Raji (cell line): ENCODE results near the gene CD8A.

Source experiments
- POLR2A ChIP-seq: IDR thresholded peaks from 2 replicates; pipeline ENCODE4 v1.6.1; 2011; ENCODE audit warnings: low read depth, low read length, control low read depth; ENCODE audit not compliant: insufficient read depth

CD8A gene

DNA sequence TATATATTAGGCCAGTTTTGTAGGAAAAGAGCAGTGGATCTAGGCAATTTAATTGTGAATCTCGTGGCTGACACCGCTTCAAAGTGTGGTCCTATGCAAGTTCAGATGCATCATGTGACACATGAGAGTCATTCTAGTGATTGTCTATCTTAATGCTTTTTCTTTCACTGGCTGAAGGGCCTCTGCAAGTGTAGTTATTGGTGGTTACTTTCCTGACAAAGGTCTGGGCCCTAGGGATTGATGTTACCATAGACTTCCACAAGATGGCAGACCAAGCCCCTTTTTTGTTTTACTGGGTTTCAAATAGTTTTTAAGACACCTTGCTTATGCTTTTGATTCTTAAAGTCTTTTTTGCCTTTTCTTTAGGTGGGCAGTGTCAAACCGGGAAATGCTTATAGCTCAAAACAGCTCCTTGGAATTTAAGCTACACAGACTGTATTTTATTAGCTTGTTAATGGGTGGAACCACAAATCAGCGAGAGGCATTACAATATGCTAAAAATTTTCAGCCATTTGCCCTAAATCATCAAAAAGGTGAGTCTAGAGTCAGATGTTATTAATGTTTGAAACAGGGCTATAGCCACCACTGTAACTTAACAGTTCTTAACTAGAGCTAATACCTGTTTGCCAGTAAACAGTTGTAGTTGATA lies 25.9 kb downstream of the CD8A start:
- no peak for TF ChIP-seq POLR2A

DNA sequence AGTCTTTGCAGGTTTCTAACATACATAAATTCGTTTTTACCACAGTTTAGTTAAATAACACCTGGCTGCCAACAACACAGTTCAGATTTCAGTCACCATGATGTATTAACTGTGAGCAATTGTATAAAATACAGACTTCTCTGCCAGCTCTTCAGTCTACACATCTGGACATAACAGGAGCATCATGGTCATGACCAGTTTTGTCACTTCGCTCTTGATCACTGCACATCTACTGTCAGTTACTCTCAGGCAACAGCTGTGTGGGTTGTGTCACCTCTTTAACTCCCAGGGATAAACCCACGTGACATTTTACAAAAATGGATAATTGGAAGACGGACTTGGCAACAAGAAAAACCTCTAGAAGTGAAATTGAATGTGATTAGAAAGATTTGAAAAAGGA lies 30.3 kb downstream of the CD8A start:
- no peak for TF ChIP-seq POLR2A

DNA sequence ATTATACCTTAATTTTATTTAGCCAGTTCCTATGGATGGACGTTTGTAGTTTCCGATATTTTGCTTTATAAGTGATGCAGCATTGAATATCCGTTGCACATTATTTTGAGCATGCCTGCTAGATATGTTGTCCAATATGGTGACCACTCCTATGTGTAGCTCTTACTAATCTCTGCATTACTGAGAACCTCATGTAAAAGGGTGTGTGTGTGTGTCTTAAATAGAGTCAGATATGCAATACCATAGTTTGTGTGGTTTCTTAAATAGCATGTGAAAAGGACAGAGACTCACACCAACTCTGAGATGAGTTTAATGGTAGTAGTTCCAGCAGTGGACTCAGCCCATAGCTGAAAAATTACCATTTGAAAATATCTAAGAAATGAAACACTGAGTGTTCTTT lies 32.3 kb downstream of the CD8A start:
- no peak for TF ChIP-seq POLR2A

DNA sequence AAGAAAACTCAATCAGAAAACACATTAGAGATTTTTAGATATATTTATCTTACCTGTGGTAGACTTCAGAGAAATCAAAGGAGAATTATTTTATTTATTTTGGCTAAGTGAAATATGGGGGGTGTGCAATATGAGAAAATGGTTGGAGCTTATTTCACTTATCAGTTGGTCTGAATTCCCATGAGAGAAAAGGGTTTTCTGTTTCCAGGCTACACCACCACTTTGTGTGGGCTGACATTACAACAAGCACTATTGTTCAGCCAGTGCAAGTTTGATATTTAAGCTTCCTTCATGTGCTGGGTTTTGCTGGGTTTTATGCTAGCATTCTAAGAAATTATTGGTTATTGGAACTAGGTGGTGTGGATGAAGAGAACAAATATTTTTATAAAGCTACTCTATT lies 37.1 kb downstream of the CD8A start:
- no peak for TF ChIP-seq POLR2A

DNA sequence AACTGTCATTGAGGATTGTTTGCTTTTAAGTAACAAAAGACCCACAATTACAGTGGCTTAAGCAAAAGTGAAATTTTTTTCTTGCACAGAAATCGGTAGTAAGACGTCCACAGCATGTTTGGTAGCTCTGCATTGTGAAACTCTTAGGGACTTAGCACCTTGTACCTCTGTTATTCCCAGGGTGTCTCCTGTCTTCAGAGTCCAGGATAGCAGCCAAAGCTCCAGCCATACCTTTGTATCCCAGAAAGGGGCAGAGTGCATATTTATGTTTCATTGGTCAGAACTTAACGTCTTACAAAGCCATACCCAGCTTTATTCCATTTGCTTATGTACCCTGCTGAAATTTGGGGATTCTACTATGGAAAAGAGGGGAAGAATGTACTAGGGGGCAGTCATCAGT lies 37.8 kb downstream of the CD8A start:
- TF ChIP-seq POLR2A, result no peak

DNA sequence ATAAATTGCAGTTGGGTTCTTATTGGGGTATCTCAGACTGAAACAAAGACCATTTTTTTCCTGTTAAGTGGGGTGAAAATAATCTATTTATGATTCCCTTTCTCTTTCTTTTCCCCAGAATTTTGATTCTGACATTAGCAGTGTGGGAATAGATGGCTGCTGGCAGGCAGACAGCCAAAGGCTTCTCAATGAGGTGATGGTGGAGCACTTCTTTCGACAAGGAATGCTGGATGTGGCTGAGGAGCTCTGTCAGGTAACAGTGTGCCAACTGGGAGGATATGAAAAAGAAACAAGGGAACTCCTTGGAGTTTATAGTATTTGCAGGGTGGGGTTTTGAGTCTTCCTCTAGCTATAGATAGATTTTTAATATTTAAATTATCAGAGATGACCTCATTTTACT lies 38.9 kb downstream of the CD8A start:
- TF ChIP-seq POLR2A, result no peak

DNA sequence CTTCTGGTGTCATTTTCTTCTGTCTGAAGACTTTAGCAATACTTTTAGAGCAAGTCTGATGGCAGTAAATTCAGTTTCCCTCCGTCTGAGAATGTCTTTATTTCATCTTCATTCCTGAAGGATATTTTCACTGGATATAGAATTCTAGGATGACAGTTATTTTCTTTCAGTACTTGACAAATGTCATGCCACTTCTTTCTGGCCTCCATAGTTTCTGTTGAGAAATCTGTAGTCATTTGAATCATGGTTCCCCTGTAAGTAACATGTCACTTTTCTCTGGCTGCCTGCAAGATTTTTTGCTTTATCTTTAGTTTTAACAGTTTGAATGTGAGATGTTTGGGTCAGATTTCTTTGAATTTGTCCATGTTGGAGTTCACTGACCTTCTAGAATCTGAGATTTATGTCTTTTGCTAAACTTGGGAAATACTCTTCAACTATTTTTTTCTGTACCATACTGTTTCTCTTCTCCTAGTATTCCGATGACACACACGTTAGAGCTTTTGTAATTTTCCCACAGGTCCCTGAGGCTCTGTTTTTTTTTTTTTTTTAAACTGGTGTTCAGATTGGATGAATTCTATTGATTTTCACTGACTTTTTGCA lies 40.4 kb downstream of the CD8A start:
- no peak for TF ChIP-seq POLR2A

DNA sequence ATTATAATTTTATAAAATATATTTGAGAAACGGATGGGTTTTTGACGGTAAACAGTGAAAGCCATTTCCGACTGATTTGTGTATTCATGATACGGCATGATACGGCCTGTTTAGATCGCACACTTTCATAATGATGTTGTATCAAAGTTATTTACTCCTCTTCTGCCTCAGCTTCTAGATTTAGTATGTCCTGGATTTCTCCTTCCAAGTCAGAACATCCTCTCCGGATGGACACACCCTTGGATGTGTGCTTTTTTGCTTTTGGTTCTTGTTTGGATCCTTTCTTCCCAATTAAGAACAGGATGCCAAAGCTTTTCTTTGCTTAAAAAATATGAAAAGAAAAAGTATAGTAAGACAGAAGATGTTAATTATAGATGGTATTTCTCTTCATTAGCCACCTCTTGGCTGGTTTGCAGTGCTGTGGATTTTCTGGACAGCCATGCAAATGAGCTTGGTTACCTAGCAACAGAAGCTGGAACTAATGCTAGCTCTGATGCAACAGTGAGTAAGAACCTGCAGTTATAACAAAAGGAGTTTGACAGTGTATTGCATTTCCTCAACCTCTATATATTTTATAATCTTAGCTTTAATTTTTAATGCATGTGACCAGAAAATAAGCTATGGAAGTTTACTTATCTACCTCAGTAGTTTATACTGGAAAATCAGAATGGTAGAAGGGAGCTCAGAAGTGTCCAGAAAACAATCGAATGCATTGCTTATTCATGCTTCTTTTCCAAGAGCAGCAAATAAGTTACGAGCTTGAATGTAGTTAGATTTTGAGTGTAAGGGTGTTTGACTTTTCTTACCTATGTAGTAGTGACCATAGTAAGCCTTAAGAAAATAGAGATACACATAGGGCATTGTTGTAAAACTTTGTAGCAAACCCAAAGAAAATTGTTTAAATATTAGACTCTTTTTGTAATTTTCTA lies 42.7 kb downstream of the CD8A start:
- no peak for TF ChIP-seq POLR2A

DNA sequence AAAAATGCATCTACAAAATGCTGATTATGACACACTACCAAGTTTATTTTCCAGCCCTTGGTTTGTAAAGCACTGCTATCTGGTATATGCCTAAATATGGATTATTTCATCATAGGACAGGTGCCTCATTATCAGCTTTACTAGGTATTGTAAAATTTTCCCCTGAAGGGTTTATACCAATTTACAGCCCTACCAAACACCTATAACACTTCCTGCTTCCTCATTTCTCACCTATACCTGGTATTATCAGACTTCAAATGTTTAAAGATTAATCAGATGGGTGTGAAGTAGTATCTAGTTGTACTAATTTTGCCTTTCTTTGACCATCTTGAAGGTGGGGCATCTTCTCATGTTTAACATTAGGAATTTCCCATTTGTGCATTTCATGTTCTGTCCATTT lies 43.8 kb downstream of the CD8A start:
- TF ChIP-seq POLR2A, result no peak

DNA sequence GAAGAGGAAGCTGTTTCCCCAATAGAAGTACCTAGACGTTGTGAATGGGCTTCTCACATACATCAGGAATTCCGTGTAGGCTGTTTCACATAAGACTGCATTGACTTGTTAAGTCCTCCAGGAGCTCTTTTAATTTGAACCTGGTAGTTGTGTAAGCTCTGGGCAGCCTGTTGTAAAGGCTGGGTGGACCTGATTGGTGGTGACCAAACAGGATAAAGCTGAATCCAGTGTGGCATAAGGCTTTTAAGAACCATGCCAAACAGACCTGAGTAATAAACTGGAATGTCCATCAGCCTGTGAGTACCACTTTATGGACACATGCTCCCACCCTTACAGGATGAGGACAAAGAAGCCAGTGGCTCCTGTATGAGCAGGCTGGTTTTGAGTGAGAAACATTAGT lies 46.6 kb downstream of the CD8A start:
- TF ChIP-seq POLR2A, result no peak
